VCaP (cell line): ENCODE measurements around the gene NIPAL3.
A peak's percentile ranks its signal among the peaks of the same experiment; 100 is the strongest.

Experiments
- H3K27ac ChIP-seq: fragments of 450-650 bp; 2 replicates; pipeline ENCODE4 v1.5.1; 2017
- TF ChIP-seq, protein P1 (sequence below): fragments of 450-650 bp; conservative IDR thresholded peaks from 2 replicates; pipeline ENCODE4 v1.5.1; 2017; ENCODE audit warnings: mild to moderate bottlenecking, moderate library complexity

NIPAL3 gene

DNA sequence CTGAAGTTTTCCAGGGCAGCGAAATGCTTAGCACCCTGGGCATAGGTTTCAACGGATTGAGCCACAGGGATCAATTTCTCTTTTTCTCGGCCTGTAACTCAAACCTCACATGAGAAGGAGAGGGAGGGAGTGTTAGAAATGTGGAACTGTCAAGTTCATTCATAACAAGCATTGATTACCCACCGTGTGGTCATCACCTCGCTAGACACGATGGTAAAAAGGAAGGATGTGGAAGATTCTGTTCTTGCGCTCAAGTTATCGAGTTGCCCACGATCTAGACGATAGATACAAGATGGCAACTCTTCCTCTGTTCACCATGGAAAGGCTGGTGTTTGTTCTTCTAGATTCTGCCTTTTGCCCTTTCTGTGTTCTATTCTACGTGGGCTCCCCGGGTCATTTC, 83.0 kb downstream of the NIPAL3 start:
- no peak overlapping the region for H3K27ac ChIP-seq
- TF ChIP-seq, protein P1, sequence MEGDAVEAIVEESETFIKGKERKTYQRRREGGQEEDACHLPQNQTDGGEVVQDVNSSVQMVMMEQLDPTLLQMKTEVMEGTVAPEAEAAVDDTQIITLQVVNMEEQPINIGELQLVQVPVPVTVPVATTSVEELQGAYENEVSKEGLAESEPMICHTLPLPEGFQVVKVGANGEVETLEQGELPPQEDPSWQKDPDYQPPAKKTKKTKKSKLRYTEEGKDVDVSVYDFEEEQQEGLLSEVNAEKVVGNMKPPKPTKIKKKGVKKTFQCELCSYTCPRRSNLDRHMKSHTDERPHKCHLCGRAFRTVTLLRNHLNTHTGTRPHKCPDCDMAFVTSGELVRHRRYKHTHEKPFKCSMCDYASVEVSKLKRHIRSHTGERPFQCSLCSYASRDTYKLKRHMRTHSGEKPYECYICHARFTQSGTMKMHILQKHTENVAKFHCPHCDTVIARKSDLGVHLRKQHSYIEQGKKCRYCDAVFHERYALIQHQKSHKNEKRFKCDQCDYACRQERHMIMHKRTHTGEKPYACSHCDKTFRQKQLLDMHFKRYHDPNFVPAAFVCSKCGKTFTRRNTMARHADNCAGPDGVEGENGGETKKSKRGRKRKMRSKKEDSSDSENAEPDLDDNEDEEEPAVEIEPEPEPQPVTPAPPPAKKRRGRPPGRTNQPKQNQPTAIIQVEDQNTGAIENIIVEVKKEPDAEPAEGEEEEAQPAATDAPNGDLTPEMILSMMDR: no peak

DNA sequence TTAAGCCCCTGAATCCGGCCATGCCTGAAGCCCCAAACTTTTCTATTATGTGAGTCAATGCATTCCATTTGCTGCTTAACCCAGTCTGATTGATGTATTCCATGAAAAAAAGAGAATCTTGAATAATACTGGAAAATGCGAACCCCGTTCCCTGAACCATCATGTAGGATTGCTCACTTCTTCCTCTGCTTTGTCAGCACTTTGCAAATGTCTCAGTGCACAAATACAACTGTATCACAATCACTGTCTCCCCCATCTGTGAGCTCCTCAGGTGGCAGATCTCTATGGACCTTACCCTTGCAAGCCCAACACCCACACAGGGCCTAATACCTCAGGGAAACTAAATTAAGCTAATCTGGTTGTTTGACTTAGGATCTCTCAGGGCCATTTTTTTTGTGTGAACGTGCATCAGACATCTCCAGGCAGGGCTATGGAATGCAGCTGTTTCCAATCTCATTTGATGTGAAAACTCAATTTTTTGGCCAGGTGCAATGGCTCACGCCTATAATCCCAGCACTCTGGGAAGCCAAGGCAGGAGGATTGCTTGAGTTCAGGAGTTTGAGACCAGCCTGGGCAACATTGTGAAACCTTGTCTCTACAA, 84.9 kb downstream of the NIPAL3 start:
- TF ChIP-seq, protein P1: no peak
- peak overlapping the region; percentile 94 for H3K27ac ChIP-seq

DNA sequence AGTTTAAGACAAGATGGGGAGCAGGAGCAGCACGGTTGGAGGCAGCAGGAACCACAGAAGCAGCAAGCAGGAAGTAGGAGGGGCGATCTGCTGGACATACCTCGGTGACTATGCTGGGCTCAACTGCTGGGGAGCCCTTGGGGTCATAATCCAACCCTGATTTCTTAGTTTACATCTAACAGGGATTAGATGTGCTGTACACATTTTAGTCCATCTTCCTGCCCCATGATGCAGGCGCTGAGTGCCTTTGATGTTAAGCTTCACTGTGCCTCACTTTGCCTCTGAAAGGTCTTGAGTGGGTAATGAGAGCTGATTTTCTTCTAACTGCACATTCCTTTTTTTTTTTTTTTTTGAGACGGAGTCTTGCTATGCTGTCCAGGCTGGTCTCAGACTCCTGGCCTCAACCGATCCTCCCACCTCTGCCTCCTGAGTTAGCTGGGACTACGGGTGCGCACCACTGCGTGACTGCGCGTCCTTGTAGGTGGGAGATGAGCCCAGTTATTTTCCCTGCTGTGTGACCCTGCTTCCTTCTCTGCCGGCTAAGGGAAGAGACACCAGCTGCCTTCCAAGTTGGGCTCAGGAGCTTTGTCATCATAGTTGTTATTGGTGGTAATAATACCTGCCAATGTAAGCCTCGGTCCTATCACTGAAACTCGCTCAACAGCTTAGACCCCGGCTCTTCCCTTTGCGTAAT, 85.9 kb downstream of the NIPAL3 start:
- TF ChIP-seq, protein P1: no peak
- H3K27ac ChIP-seq: peak overlapping the region; percentile 94

DNA sequence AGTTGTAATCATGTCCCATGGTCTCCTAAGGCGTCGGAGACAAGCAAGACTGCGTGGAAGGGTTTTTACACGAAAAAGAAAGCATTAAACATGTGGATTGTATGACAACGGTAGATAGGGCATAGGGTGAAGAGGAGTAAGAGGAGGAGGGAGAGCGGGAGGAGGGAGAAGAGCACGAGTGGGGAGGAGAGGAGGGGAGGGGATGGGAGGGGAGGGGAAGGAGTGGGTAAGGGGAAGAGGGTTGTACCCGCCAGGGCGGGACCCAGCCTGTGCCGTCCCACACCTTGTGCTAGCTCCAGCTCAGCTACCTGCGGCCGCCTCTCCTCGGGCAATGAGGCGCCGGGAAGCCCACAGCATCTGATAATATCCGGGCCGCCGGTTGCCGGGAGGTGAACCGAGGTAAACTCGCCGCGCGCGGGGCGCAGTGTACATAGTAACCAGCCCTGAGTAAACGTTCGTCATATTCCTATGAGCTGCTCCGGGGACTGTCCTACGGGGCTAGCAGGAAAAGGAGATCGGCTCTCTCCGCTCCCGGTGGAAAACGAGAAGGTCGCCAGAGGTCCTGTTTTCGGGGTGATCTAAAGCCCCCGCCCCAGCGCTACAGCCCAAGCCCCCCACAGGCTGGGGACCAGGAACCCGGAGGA, 86.6 kb downstream of the NIPAL3 start:
- H3K27ac ChIP-seq: peak overlapping the region; percentile 94
- TF ChIP-seq, protein P1: no peak

DNA sequence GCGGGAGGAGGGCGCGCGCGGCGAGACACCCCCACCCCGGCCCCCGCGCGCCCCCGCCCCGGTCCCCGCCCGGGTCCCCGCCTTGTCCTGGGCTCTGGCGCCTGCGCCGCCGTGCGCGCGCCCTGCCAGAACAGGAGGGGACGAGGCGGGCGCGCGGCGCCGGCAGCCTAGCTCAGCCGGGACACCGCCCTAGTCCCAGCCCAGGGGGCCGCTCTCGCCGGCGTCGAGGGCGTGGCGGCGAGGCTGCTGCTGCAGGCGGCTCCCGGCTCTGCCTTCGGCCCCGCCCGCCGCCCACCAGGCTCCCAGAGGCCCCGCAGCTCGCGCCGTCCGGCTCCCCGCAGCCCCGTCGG, 87.1 kb downstream of the NIPAL3 start, which contains the start of gene RCAN3:
RCAN3 (plus strand) TSS at position 128 of the 350 bp plus-strand sequence. CDS start 11,537 bp downstream, outside the sequence.
- peak within 1 kb of the TSS; percentile 94 for H3K27ac ChIP-seq
- TF ChIP-seq, protein P1: no peak

DNA sequence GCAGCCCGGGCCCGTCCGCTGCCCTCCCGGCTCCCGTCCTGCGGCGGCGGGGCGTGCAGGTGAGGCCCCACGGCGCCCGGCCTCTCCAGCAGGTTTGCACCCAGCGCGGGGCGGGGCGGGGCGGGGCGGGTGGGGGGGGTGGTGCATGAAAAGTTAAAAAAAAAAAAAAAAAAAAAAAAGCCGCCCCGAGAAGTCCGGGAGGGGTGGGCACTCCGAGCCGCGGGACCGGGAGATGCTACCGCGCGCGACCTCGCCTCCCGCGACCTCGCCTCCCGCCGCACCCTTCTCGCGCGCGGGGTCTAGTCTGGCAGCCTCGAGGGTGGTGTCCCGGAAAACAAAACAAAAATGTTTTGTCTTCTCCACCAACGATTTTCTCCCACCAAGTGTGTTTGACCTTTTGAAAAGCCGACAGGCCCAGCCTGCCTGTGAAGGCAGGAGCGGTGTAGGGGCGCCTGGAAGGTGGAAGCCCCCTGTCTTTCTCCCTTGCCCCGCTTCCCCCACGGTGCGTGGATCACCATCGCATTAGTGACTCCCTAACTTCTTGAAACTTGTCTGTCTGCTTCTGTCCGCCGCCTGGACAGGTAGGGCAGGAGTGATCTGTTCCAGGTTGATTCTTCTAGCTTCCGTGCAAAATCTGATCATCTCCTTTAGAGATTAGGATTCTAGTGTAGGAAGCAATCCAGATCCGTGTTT, 87.6 kb downstream of the NIPAL3 start:
- peak overlapping the region; percentile 94 for H3K27ac ChIP-seq
- TF ChIP-seq, protein P1: no peak
